ENCODE measurements around the gene ZNF22. TPM values are rescaled to one million over a fixed set of nuclear protein-coding genes. Genes with fewer than 3 reads are reported as not detected.

The ZNF22 gene
- total RNA-seq, 1 experiment from 2014 or later = 29.9 TPM

GRCh38 chr10:44962870-44963738 is 37.6 kb upstream of the ZNF22 start:
- no peak overlapping the region for H3K4me3 ChIP-seq
- DNase-seq = no peak
- intact Hi-C loops (cut with micrococcal nuclease; ENCODE audit: unreplicated experiment) = loop anchor here (5.0 kb wide), 1 partner anchor 39 kb away; the partner anchor contains the start of gene ZNF22
- TF ChIP-seq CTCF (conservative IDR thresholded peaks at IDR 0.05) (no peak; the same call in 1 of the 2 replicates), EZH2 (IDR thresholded peaks at IDR 0.05; ENCODE audit: low read depth) (no peak)
- no peaks in the 10 kb centered on the region for H4K20me1 ChIP-seq (ENCODE audit: insufficient read depth)
- ChIA-PET CTCF (interaction anchor here (1.4 kb wide), 1 partner anchor 12 kb away, joined by 4 read pairs; no protein-coding TSS in a partner anchor), POLR2A (ENCODE audit: unreplicated experiment) (no interaction called here)
- no TSS peak for BruUV-seq (replicated peaks)
- no peak overlapping the region for H3K4me2 ChIP-seq
- H3F3A ChIP-seq (ENCODE audit: insufficient read depth, low read depth) = peaks cover 22% of the 10 kb centered on the region; the same call in 1 of the 2 replicates
- H3K36me3 ChIP-seq (ENCODE audit: low read depth) = no peaks in the 10 kb centered on the region
- no peak overlapping the region for H2AFZ ChIP-seq
- H3K79me2 ChIP-seq (ENCODE audit: low read depth) = no peaks in the 10 kb centered on the region
- no peaks in the 10 kb centered on the region for H3K9me2 ChIP-seq (ENCODE audit: insufficient read depth)
- peaks cover 18% of the 10 kb centered on the region for H3K4me1 ChIP-seq (replicated peaks; ENCODE audit: insufficient read depth)
- no peaks in the 10 kb centered on the region for H3K27me3 ChIP-seq (ENCODE audit: insufficient read depth, low read depth)
- no peak overlapping the region for H3K27ac ChIP-seq
- no peaks in the 10 kb centered on the region for H3K9me3 ChIP-seq (ENCODE audit: insufficient read depth, low read depth)

GRCh38 chr10:44963772-44964633 is 36.7 kb upstream of the ZNF22 start:
- ChIA-PET POLR2A (ENCODE audit: unreplicated experiment) (interaction anchor here (0.6 to 1.1 kb wide), 3 partner anchors 11 to 32 kb away, joined by 3 to 10 read pairs (median 5); partner anchors contain the start of gene DEPP1), CTCF (interaction anchor here (1.0 to 1.4 kb wide), 2 partner anchors 11 to 31 kb away, joined by 3 to 4 read pairs; no protein-coding TSS in a partner anchor)
- H3K27ac ChIP-seq = no peak overlapping the region
- no peaks in the 10 kb centered on the region for H3K9me3 ChIP-seq (ENCODE audit: insufficient read depth, low read depth)
- H3K4me3 ChIP-seq = no peak overlapping the region
- intact Hi-C loops (cut with micrococcal nuclease; ENCODE audit: unreplicated experiment) = loop anchor here (1.0 to 5.0 kb wide), 2 partner anchors 14 to 38 kb away; partner anchors contain the start of genes DEPP1 and ZNF22
- H2AFZ ChIP-seq = no peak overlapping the region
- H3K36me3 ChIP-seq (ENCODE audit: low read depth) = no peaks in the 10 kb centered on the region
- no peaks in the 10 kb centered on the region for H3K9me2 ChIP-seq (ENCODE audit: insufficient read depth)
- H4K20me1 ChIP-seq (ENCODE audit: insufficient read depth) = no peaks in the 10 kb centered on the region
- TF ChIP-seq CTCF (conservative IDR thresholded peaks at IDR 0.05) (no peak), EZH2 (IDR thresholded peaks at IDR 0.05; ENCODE audit: low read depth) (no peak)
- H3F3A ChIP-seq (ENCODE audit: insufficient read depth, low read depth) = peaks cover 16% of the 10 kb centered on the region; the same call in 1 of the 2 replicates
- H3K4me2 ChIP-seq = no peak overlapping the region; the same call in 1 of the 2 replicates
- H3K4me1 ChIP-seq (replicated peaks; ENCODE audit: insufficient read depth) = peaks cover 10% of the 10 kb centered on the region; the same call in 1 of the 2 replicates
- peak in 1 of 2 experiments; percentile 82 for DNase-seq
- no TSS peak for BruUV-seq (replicated peaks)
- no peaks in the 10 kb centered on the region for H3K79me2 ChIP-seq (ENCODE audit: low read depth)
- H3K27me3 ChIP-seq (ENCODE audit: insufficient read depth, low read depth) = no peaks in the 10 kb centered on the region

- no peak for TF ChIP-seq CTCF (conservative IDR thresholded peaks at IDR 0.05)
- TF ChIP-seq EZH2 (IDR thresholded peaks at IDR 0.05; ENCODE audit: low read depth) = no peak
- intact Hi-C loops (cut with micrococcal nuclease; ENCODE audit: unreplicated experiment) = no loop called here
- no peak overlapping the region for H3K27ac ChIP-seq
- H3K36me3 ChIP-seq (ENCODE audit: low read depth) = no peaks in the 10 kb centered on the region
- H3K4me1 ChIP-seq (replicated peaks; ENCODE audit: insufficient read depth) = peaks cover 10% of the 10 kb centered on the region; the same call in 1 of the 2 replicates
- H4K20me1 ChIP-seq (ENCODE audit: insufficient read depth) = no peaks in the 10 kb centered on the region
- no peak for DNase-seq
- H3F3A ChIP-seq (ENCODE audit: insufficient read depth, low read depth) = peaks cover 12% of the 10 kb centered on the region; the same call in 1 of the 2 replicates
- no peaks in the 10 kb centered on the region for H3K9me2 ChIP-seq (ENCODE audit: insufficient read depth)
- no peaks in the 10 kb centered on the region for H3K27me3 ChIP-seq (ENCODE audit: insufficient read depth, low read depth)
- no peak overlapping the region; the same call in 1 of the 2 replicates for H3K4me2 ChIP-seq
- H2AFZ ChIP-seq = no peak overlapping the region
- H3K4me3 ChIP-seq = no peak overlapping the region
- POLR2A ChIA-PET (ENCODE audit: unreplicated experiment) = no interaction called here
- CTCF ChIA-PET = interaction anchor here (0.6 kb wide), 1 partner anchor 11 kb away, joined by 5 read pairs; no protein-coding TSS in a partner anchor
- no peaks in the 10 kb centered on the region for H3K79me2 ChIP-seq (ENCODE audit: low read depth)
- no peaks in the 10 kb centered on the region for H3K9me3 ChIP-seq (ENCODE audit: insufficient read depth, low read depth)
- no TSS peak for BruUV-seq (replicated peaks)
Observed at GRCh38 chr10:44965104-44965503, 35.6 kb upstream of the ZNF22 start.

Measured in PC-9 (cell line).